Measurements from ENCODE around the gene CYB561A3.

The CYB561A3 gene

GRCh38 chr11:61358566-61358965, 3.1 kb downstream of the CYB561A3 start:
- H3K4me3 Mint-ChIP-seq = no peak overlapping the region
- no peak overlapping the region for H3K27ac Mint-ChIP-seq
- H3K4me1 Mint-ChIP-seq (ENCODE audit: low read depth) = peaks cover 63% of the 10 kb centered on the region
- peaks cover 48% of the 10 kb centered on the region for H3K36me3 Mint-ChIP-seq (ENCODE audit: low read depth)
- intact Hi-C loops (cut with micrococcal nuclease) = no loop called here
- no peaks in the 10 kb centered on the region for H3K27me3 Mint-ChIP-seq
- H3K9me3 Mint-ChIP-seq = no peaks in the 10 kb centered on the region

GRCh38 chr11:61357894-61358239, 3.8 kb downstream of the CYB561A3 start:
- H3K36me3 Mint-ChIP-seq (ENCODE audit: low read depth) = peaks cover 54% of the 10 kb centered on the region
- intact Hi-C loops (cut with micrococcal nuclease) = no loop called here
- no peak overlapping the region for H3K4me3 Mint-ChIP-seq
- no peaks in the 10 kb centered on the region for H3K27me3 Mint-ChIP-seq
- no peaks in the 10 kb centered on the region for H3K9me3 Mint-ChIP-seq
- peak overlapping the region; percentile 76 for H3K27ac Mint-ChIP-seq
- H3K4me1 Mint-ChIP-seq (ENCODE audit: low read depth) = peaks cover 63% of the 10 kb centered on the region

- H3K9me3 Mint-ChIP-seq = no peaks in the 10 kb centered on the region
These were observed 4.3 kb downstream of the CYB561A3 start for GRCh38 chr11:61357233-61357893.

GRCh38 chr11:61356706-61357105, 5.0 kb downstream of the CYB561A3 start:
- Mint-ChIP-seq H3K9me3 (no peaks in the 10 kb centered on the region), H3K36me3 (ENCODE audit: low read depth) (peaks cover 55% of the 10 kb centered on the region), H3K4me3 (no peak overlapping the region), H3K27ac (peak overlapping the region; percentile 76), H3K4me1 (ENCODE audit: low read depth) (peaks cover 58% of the 10 kb centered on the region), H3K27me3 (no peaks in the 10 kb centered on the region)
- intact Hi-C loops (cut with micrococcal nuclease) = no loop called here

More at GRCh38 chr11:61357233-61357893, 4.3 kb downstream of the CYB561A3 start:
- Mint-ChIP-seq H3K27me3 (no peaks in the 10 kb centered on the region), H3K36me3 (ENCODE audit: low read depth) (peaks cover 55% of the 10 kb centered on the region), H3K27ac (peak overlapping the region; percentile 76), H3K4me1 (ENCODE audit: low read depth) (peaks cover 62% of the 10 kb centered on the region), H3K4me3 (peak overlapping the region; percentile 13)
- intact Hi-C loops (cut with micrococcal nuclease) = no loop called here

GRCh38 chr11:61354208-61354607, 7.5 kb downstream of the CYB561A3 start:
- Mint-ChIP-seq H3K36me3 (ENCODE audit: low read depth) (peaks cover 74% of the 10 kb centered on the region), H3K27me3 (no peaks in the 10 kb centered on the region), H3K4me3 (no peak overlapping the region), H3K9me3 (no peaks in the 10 kb centered on the region), H3K4me1 (ENCODE audit: low read depth) (peaks cover 58% of the 10 kb centered on the region), H3K27ac (no peak overlapping the region)
- intact Hi-C loops (cut with micrococcal nuclease) = no loop called here

GRCh38 chr11:61353131-61354067, 8.3 kb downstream of the CYB561A3 start:
- no peak overlapping the region for H3K27ac Mint-ChIP-seq
- H3K36me3 Mint-ChIP-seq (ENCODE audit: low read depth) = peaks cover 82% of the 10 kb centered on the region
- H3K27me3 Mint-ChIP-seq = no peaks in the 10 kb centered on the region
- no peaks in the 10 kb centered on the region for H3K9me3 Mint-ChIP-seq
- intact Hi-C loops (cut with micrococcal nuclease) = no loop called here
- no peak overlapping the region for H3K4me3 Mint-ChIP-seq
- H3K4me1 Mint-ChIP-seq (ENCODE audit: low read depth) = peaks cover 59% of the 10 kb centered on the region

GRCh38 chr11:61352038-61352437, 9.6 kb downstream of the CYB561A3 start:
- H3K9me3 Mint-ChIP-seq = no peaks in the 10 kb centered on the region
- peaks cover 96% of the 10 kb centered on the region for H3K36me3 Mint-ChIP-seq (ENCODE audit: low read depth)
- H3K4me1 Mint-ChIP-seq (ENCODE audit: low read depth) = peaks cover 61% of the 10 kb centered on the region
- no peak overlapping the region for H3K4me3 Mint-ChIP-seq
- H3K27ac Mint-ChIP-seq = no peak overlapping the region
- intact Hi-C loops (cut with micrococcal nuclease) = no loop called here
- no peaks in the 10 kb centered on the region for H3K27me3 Mint-ChIP-seq

GRCh38 chr11:61350803-61351202, 10.9 kb downstream of the CYB561A3 start:
- no peaks in the 10 kb centered on the region for H3K9me3 Mint-ChIP-seq
- peaks cover 61% of the 10 kb centered on the region for H3K4me1 Mint-ChIP-seq (ENCODE audit: low read depth)
- peaks cover 99% of the 10 kb centered on the region for H3K36me3 Mint-ChIP-seq (ENCODE audit: low read depth)
- H3K27me3 Mint-ChIP-seq = no peaks in the 10 kb centered on the region
- intact Hi-C loops (cut with micrococcal nuclease) = no loop called here
- no peak overlapping the region for H3K4me3 Mint-ChIP-seq
- no peak overlapping the region for H3K27ac Mint-ChIP-seq

GRCh38 chr11:61350336-61350735, 11.3 kb downstream of the CYB561A3 start:
- Mint-ChIP-seq H3K4me3 (no peak overlapping the region), H3K9me3 (no peaks in the 10 kb centered on the region), H3K27me3 (no peaks in the 10 kb centered on the region), H3K36me3 (ENCODE audit: low read depth) (peaks cover 96% of the 10 kb centered on the region), H3K27ac (no peak overlapping the region), H3K4me1 (ENCODE audit: low read depth) (peaks cover 61% of the 10 kb centered on the region)
- intact Hi-C loops (cut with micrococcal nuclease) = no loop called here

- intact Hi-C loops (cut with micrococcal nuclease) = no loop called here
- Mint-ChIP-seq H3K4me1 (ENCODE audit: low read depth) (peaks cover 61% of the 10 kb centered on the region), H3K9me3 (no peaks in the 10 kb centered on the region), H3K27ac (peak overlapping the region; percentile 20), H3K27me3 (no peaks in the 10 kb centered on the region), H3K4me3 (no peak overlapping the region), H3K36me3 (ENCODE audit: low read depth) (peaks cover 92% of the 10 kb centered on the region)
These were observed 11.8 kb downstream of the CYB561A3 start for GRCh38 chr11:61349916-61350315.

GRCh38 chr11:61349189-61349751, 12.4 kb downstream of the CYB561A3 start:
- intact Hi-C loops (cut with micrococcal nuclease) = no loop called here
- no peak overlapping the region for H3K27ac Mint-ChIP-seq
- peaks cover 87% of the 10 kb centered on the region for H3K36me3 Mint-ChIP-seq (ENCODE audit: low read depth)
- H3K27me3 Mint-ChIP-seq = no peaks in the 10 kb centered on the region
- H3K9me3 Mint-ChIP-seq = no peaks in the 10 kb centered on the region
- no peak overlapping the region for H3K4me3 Mint-ChIP-seq
- peaks cover 61% of the 10 kb centered on the region for H3K4me1 Mint-ChIP-seq (ENCODE audit: low read depth)

- Mint-ChIP-seq H3K36me3 (ENCODE audit: low read depth) (peaks cover 77% of the 10 kb centered on the region), H3K9me3 (no peaks in the 10 kb centered on the region), H3K4me1 (ENCODE audit: low read depth) (peaks cover 51% of the 10 kb centered on the region), H3K27me3 (no peaks in the 10 kb centered on the region), H3K27ac (peak overlapping the region; percentile 76), H3K4me3 (peak overlapping the region; percentile 11)
- intact Hi-C loops (cut with micrococcal nuclease) = no loop called here
These were observed 13.7 kb downstream of the CYB561A3 start for GRCh38 chr11:61347916-61348461.

- H3K4me1 Mint-ChIP-seq (ENCODE audit: low read depth) = peaks cover 48% of the 10 kb centered on the region
- H3K4me3 Mint-ChIP-seq = no peak overlapping the region
- peak overlapping the region; percentile 21 for H3K27ac Mint-ChIP-seq
- intact Hi-C loops (cut with micrococcal nuclease) = no loop called here
- peaks cover 77% of the 10 kb centered on the region for H3K36me3 Mint-ChIP-seq (ENCODE audit: low read depth)
- no peaks in the 10 kb centered on the region for H3K27me3 Mint-ChIP-seq
- no peaks in the 10 kb centered on the region for H3K9me3 Mint-ChIP-seq
These were observed 15.5 kb downstream of the CYB561A3 start for GRCh38 chr11:61345954-61346843.
